Liver (tissue), 9 donors: ENCODE results near the gene OR7G1. TPM values are rescaled to one million over a fixed set of nuclear protein-coding genes. Genes with fewer than 3 reads are reported as not detected.

Source experiments
- DNase-seq: peaks from one replicate; pipeline ENCODE4 v3.0.0-alpha.2; 2017; ENCODE audit warnings: low spot score
- H3K27ac ChIP-seq, 2 donors: one replicate each; pipeline ENCODE4 v1.7.0; 2013; ENCODE audit warnings: inconsistent platforms in 2 of 2, low read length in 2 of 2, control low read depth in 1 of 2, low read depth in 1 of 2, mild to moderate bottlenecking in 1 of 2
- H3K27me3 ChIP-seq, 4 donors: one replicate each; pipeline versions ENCODE4 v1.6.1 to v1.7.0; 2013; ENCODE audit warnings: low read length in 3 of 4, inconsistent platforms in 1 of 4, mild to moderate bottlenecking in 1 of 4, moderate library complexity in 1 of 4; ENCODE audit not compliant: control insufficient read depth in 4 of 4, insufficient read depth in 4 of 4
- H3K36me3 ChIP-seq, 4 donors: one replicate each; pipeline versions ENCODE4 v1.6.1 to v1.7.0; 2013; ENCODE audit warnings: low read length in 3 of 4, mild to moderate bottlenecking in 3 of 4, low read depth in 1 of 4, moderate library complexity in 1 of 4; ENCODE audit not compliant: control insufficient read depth in 4 of 4, insufficient read depth in 3 of 4
- H3K4me1 ChIP-seq, 4 donors: one replicate each; pipeline versions ENCODE4 v1.6.1 to v1.7.0; 2013; ENCODE audit warnings: low read length in 3 of 4, mild to moderate bottlenecking in 3 of 4, moderate library complexity in 1 of 4; ENCODE audit not compliant: control insufficient read depth in 4 of 4, insufficient read depth in 4 of 4
- H3K4me3 ChIP-seq, 3 donors: one replicate each; pipeline versions ENCODE4 v1.6.1 to v1.7.0; 2013; ENCODE audit warnings: low read length in 3 of 3, control low read depth in 1 of 3, low read depth in 1 of 3, mild to moderate bottlenecking in 1 of 3
- H3K9ac ChIP-seq, 2 donors: one replicate each; pipeline ENCODE4 v1.7.0; 2013; ENCODE audit warnings: low read length in 2 of 2, mild to moderate bottlenecking in 2 of 2, moderate library complexity in 2 of 2, control low read depth in 1 of 2, low read depth in 1 of 2
- H3K9me3 ChIP-seq, 4 donors: one replicate each; pipeline versions ENCODE4 v1.6.1 to v1.7.0; 2013; ENCODE audit warnings: low read length in 3 of 4; ENCODE audit not compliant: control insufficient read depth in 4 of 4
- EGR1 ChIP-seq, 2 donors: IDR thresholded peaks; 2 replicates each; pipeline ENCODE4 v1.6.1; 2016 to 2018; ENCODE audit warnings: antibody characterized with exemption in 2 of 2, low read depth in 2 of 2
- FOXA1 ChIP-seq: IDR thresholded peaks from 2 replicates; pipeline ENCODE4 v1.6.1; 2016; ENCODE audit warnings: antibody characterized with exemption
- FOXA2 ChIP-seq: IDR thresholded peaks from 2 replicates; pipeline ENCODE4 v1.6.1; 2016; ENCODE audit warnings: antibody characterized with exemption
- GABPA ChIP-seq, 2 donors: IDR thresholded peaks in 1 of 2; conservative IDR thresholded peaks in 1 of 2; 2 replicates each; pipeline ENCODE4 v1.6.1; 2016; ENCODE audit warnings: antibody characterized with exemption in 2 of 2, mild to moderate bottlenecking in 1 of 2, moderate library complexity in 1 of 2
- HNF4A ChIP-seq, 2 donors: conservative IDR thresholded peaks; 2 replicates each; pipeline ENCODE4 v1.6.1; 2016; ENCODE audit warnings: antibody characterized with exemption in 2 of 2, mild to moderate bottlenecking in 2 of 2
- JUND ChIP-seq, 2 donors: IDR thresholded peaks; 2 replicates each; pipeline ENCODE4 v1.6.1; 2016; ENCODE audit warnings: antibody characterized with exemption in 2 of 2
- NR2F2 ChIP-seq: IDR thresholded peaks from 2 replicates; pipeline ENCODE4 v1.6.1; 2016; ENCODE audit warnings: antibody characterized with exemption
- RAD21 ChIP-seq, 2 donors: IDR thresholded peaks; 2 replicates each; pipeline ENCODE4 v1.6.1; 2016; ENCODE audit warnings: antibody characterized with exemption in 2 of 2, mild to moderate bottlenecking in 2 of 2
- RXRA ChIP-seq, 2 donors: IDR thresholded peaks; 2 replicates each; pipeline ENCODE4 v1.6.1; 2017 to 2018; ENCODE audit warnings: antibody characterized with exemption in 2 of 2, mild to moderate bottlenecking in 1 of 2
- SP1 ChIP-seq: IDR thresholded peaks from 2 replicates; pipeline ENCODE4 v1.6.1; 2018; ENCODE audit warnings: antibody characterized with exemption, mild to moderate bottlenecking
- TAF1 ChIP-seq: conservative IDR thresholded peaks from 2 replicates; pipeline ENCODE4 v1.6.1; 2016; ENCODE audit warnings: antibody characterized with exemption, mild to moderate bottlenecking
- YY1 ChIP-seq: IDR thresholded peaks from 2 replicates; pipeline ENCODE4 v1.6.1; 2016; ENCODE audit warnings: antibody characterized with exemption, mild to moderate bottlenecking
- WGBS: extraction: QIAGEN DNeasy Blood & Tissue Kit; methylation state at CpG from one replicate; pipeline ENCODE4 v1.1.7; 2013; 5-methylcytosine and 5-hydroxymethylcytosine counted together
- polyA plus RNA-seq, 2 donors: library from polyadenylated mRNA; stranded (reverse) in 1 of 2; unstranded in 1 of 2; fragments of 200-250 nt in 1 of 2; fragments of >200 nt in 1 of 2; fragmentation: Nextera tagmentation in 1 of 2; extraction: Ambion mirVana in 1 of 2; gene quantifications; one replicate each; pipeline versions ENCODE4 v1.2.1 to v1.2.3, GENCODE V29; 2013 to 2015
- total RNA-seq, 2 donors: library from RNA; depleted of rRNA; stranded (reverse); fragments of >200 nt; gene quantifications; one replicate each; pipeline ENCODE4 v1.2.3, GENCODE V29; 2014
- TF ChIP-seq, protein P1 (sequence below): IDR thresholded peaks from 2 replicates; pipeline ENCODE4 v1.6.1; 2016; ENCODE audit warnings: antibody characterized with exemption
- TF ChIP-seq, protein P2 (sequence below): IDR thresholded peaks from 2 replicates; pipeline ENCODE4 v1.6.1; 2016; ENCODE audit warnings: antibody characterized with exemption
- TF ChIP-seq, protein P3 (sequence below): IDR thresholded peaks from 2 replicates; pipeline ENCODE4 v1.6.1; 2016; ENCODE audit warnings: antibody characterized with exemption, mild to moderate bottlenecking
- donor health status: healthy.
- donor health status: healthy.
- donor health status: healthy.
- donor health status: healthy.
- donor health status: healthy.

Gene OR7G1
- total and polyA plus RNA-seq, 4 donors = not detected

DNA sequence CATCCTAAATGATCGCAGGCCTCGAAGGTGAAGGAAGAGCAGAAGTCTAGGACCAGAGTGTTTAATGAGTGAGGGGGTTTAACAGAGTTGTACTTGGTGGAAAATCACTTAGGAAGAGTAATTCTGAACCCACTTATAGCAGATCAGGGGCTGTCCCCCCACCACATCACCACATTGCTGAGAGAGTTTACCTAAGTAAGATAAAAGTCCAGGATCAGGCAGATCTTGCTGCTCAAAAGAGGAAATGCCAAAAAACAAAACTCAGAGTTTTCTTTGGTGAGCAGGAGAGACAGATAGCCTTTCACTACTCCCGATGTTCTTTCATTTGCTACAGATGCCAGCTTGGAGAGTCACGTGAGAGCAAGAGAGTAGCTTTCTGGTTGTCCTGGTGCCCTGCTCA lies 40.0 kb upstream of the OR7G1 start (continued):
- TF ChIP-seq, protein P1, sequence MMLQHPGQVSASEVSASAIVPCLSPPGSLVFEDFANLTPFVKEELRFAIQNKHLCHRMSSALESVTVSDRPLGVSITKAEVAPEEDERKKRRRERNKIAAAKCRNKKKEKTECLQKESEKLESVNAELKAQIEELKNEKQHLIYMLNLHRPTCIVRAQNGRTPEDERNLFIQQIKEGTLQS = no peak
- TF ChIP-seq JUND (IDR thresholded peaks at IDR 0.05) = no peak
- no peak for TF ChIP-seq FOXA1
- TF ChIP-seq RAD21 (IDR thresholded peaks at IDR 0.05) = no peak
- TF ChIP-seq NR2F2 = no peak
- TF ChIP-seq EGR1 (IDR thresholded peaks at IDR 0.05; ENCODE audit: low read depth in 2 of 2) = no peak
- TF ChIP-seq YY1 = no peak
- no peak for TF ChIP-seq TAF1

DNA sequence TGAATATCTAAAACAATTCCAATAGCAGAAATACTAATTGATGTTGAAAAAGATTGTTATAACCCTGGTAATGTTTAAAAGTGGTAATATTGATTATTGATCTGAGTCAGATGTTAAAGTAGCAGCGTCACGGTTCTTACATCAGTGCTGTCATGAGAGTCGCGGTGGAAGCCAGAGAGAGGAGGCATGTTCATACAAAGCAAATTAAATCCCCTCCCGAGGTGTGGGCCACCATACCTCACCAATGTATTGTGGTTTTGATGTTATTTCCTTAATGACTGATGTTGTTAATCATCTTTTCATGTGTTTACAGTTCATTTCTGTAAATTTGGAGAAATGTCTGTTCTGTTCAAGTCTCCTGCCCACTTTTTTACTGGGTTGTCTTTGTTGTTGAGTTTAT lies 35.8 kb upstream of the OR7G1 start:
- no peak for DNase-seq
- no peak overlapping the region for H3K27ac ChIP-seq
- peaks cover 9 to 18% (median 16%) of the 10 kb centered on the region in 4 donors for H3K9me3 ChIP-seq
- 93% methylated on average over 5 of the region's 5 CpGs for WGBS
- no peak overlapping the region for H3K9ac ChIP-seq
- no peaks in the 10 kb centered on the region for H3K4me1 ChIP-seq
- peaks cover 2 to 25% (median 18%) of the 10 kb centered on the region in 4 donors for H3K36me3 ChIP-seq
- no peaks in the 10 kb centered on the region for H3K27me3 ChIP-seq
- H3K4me3 ChIP-seq = no peak overlapping the region
- TF ChIP-seq RXRA (IDR thresholded peaks at IDR 0.05) (no peak), HNF4A (conservative IDR thresholded peaks at IDR 0.05) (no peak), YY1 (no peak), SP1 (no peak), NR2F2 (no peak), GABPA (IDR thresholded peaks at IDR 0.05 in 1 of 2, conservative IDR thresholded peaks at IDR 0.05 in 1 of 2) (no peak), EGR1 (IDR thresholded peaks at IDR 0.05; ENCODE audit: low read depth in 2 of 2) (no peak), RAD21 (IDR thresholded peaks at IDR 0.05) (no peak), TAF1 (no peak), JUND (IDR thresholded peaks at IDR 0.05) (no peak)
- TF ChIP-seq, protein P2, sequence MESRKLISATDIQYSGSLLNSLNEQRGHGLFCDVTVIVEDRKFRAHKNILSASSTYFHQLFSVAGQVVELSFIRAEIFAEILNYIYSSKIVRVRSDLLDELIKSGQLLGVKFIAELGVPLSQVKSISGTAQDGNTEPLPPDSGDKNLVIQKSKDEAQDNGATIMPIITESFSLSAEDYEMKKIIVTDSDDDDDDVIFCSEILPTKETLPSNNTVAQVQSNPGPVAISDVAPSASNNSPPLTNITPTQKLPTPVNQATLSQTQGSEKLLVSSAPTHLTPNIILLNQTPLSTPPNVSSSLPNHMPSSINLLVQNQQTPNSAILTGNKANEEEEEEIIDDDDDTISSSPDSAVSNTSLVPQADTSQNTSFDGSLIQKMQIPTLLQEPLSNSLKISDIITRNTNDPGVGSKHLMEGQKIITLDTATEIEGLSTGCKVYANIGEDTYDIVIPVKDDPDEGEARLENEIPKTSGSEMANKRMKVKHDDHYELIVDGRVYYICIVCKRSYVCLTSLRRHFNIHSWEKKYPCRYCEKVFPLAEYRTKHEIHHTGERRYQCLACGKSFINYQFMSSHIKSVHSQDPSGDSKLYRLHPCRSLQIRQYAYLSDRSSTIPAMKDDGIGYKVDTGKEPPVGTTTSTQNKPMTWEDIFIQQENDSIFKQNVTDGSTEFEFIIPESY = no peak
- TF ChIP-seq, protein P3, sequence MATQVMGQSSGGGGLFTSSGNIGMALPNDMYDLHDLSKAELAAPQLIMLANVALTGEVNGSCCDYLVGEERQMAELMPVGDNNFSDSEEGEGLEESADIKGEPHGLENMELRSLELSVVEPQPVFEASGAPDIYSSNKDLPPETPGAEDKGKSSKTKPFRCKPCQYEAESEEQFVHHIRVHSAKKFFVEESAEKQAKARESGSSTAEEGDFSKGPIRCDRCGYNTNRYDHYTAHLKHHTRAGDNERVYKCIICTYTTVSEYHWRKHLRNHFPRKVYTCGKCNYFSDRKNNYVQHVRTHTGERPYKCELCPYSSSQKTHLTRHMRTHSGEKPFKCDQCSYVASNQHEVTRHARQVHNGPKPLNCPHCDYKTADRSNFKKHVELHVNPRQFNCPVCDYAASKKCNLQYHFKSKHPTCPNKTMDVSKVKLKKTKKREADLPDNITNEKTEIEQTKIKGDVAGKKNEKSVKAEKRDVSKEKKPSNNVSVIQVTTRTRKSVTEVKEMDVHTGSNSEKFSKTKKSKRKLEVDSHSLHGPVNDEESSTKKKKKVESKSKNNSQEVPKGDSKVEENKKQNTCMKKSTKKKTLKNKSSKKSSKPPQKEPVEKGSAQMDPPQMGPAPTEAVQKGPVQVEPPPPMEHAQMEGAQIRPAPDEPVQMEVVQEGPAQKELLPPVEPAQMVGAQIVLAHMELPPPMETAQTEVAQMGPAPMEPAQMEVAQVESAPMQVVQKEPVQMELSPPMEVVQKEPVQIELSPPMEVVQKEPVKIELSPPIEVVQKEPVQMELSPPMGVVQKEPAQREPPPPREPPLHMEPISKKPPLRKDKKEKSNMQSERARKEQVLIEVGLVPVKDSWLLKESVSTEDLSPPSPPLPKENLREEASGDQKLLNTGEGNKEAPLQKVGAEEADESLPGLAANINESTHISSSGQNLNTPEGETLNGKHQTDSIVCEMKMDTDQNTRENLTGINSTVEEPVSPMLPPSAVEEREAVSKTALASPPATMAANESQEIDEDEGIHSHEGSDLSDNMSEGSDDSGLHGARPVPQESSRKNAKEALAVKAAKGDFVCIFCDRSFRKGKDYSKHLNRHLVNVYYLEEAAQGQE = no peak

DNA sequence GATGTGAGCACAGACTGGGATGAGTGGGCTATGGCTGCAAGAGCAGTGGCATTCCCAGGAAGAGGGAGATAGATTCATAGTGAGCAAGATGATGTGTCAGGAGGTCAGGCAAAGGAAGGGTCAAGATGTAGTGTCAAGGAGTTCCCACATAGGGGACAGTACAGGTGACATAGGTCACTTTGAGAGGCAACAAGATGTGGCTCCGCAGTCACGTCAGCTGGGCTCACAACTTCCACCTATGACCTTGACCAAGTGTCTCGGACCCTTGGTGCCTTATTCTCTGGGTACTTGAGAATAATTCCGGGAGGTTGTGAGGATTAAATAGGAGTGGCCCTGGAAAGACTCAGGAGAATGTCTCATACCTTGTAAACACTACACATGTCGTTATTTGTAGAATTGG lies 35.1 kb upstream of the OR7G1 start:
- no peak for TF ChIP-seq FOXA1
- TF ChIP-seq YY1 = no peak
- TF ChIP-seq NR2F2 = no peak
- TF ChIP-seq RAD21 (IDR thresholded peaks at IDR 0.05) = no peak
- TF ChIP-seq, protein P2 = no peak
- TF ChIP-seq, protein P1 = no peak
- TF ChIP-seq GABPA (IDR thresholded peaks at IDR 0.05 in 1 of 2, conservative IDR thresholded peaks at IDR 0.05 in 1 of 2) = no peak
- TF ChIP-seq FOXA2 = no peak
- no peaks in the 10 kb centered on the region for H3K4me1 ChIP-seq
- no peak overlapping the region for H3K27ac ChIP-seq
- H3K9ac ChIP-seq = no peak overlapping the region
- WGBS = 98% methylated on average over 5 of the region's 5 CpGs
- DNase-seq = no peak
- peaks cover 2 to 18% (median 11%) of the 10 kb centered on the region in 4 donors for H3K36me3 ChIP-seq
- H3K9me3 ChIP-seq = peaks cover 9 to 16% (median 12%) of the 10 kb centered on the region in 4 donors
- no peaks in the 10 kb centered on the region for H3K27me3 ChIP-seq
- H3K4me3 ChIP-seq = no peak overlapping the region
